Neural cell (in vitro differentiated cells): ENCODE measurements around the gene JADE2. TPM values are rescaled to one million over a fixed set of nuclear protein-coding genes. Genes with fewer than 3 reads are reported as not detected.

Experiments used
- H2AFZ ChIP-seq: fragments of 200-600, 300-800 bp; sonication (generic), shearing (Covaris generic); 2 replicates; pipeline ENCODE4 v1.6.0; 2014; ENCODE audit warnings: low read depth, mild to moderate bottlenecking, antibody characterized with exemption, low read length, moderate library complexity
- H3F3A ChIP-seq: fragments of 200-600 bp; shearing (Covaris generic); 2 replicates; pipeline ENCODE4 v1.6.1; 2016; ENCODE audit warnings: mild to moderate bottlenecking, moderate library complexity, mixed read lengths, antibody characterized with exemption, low read length; ENCODE audit not compliant: insufficient read depth, poor library complexity, severe bottlenecking
- H3K27ac ChIP-seq: fragments of 200-600, 300-800 bp; sonication (generic), shearing (Covaris generic); 2 replicates; pipeline ENCODE4 v1.5.1; 2014; ENCODE audit warnings: mild to moderate bottlenecking, low read length, moderate library complexity
- H3K27me3 ChIP-seq: fragments of 300-800, 200-600 bp; sonication (generic), shearing (Covaris generic); 2 replicates; pipeline ENCODE4 v1.6.0; 2014; ENCODE audit warnings: mild to moderate bottlenecking, low read depth, low read length, moderate library complexity; ENCODE audit not compliant: insufficient read depth
- H3K36me3 ChIP-seq: fragments of 300-800, 200-600 bp; sonication (generic), shearing (Covaris generic); 2 replicates; pipeline ENCODE4 v1.5.1; 2014; ENCODE audit warnings: mild to moderate bottlenecking, antibody characterized with exemption, low read length, moderate library complexity; ENCODE audit not compliant: insufficient read depth
- H3K4me2 ChIP-seq: fragments of 300-800, 200-600 bp; sonication (generic), shearing (Covaris generic); 2 replicates; pipeline ENCODE4 v1.6.0; 2014; ENCODE audit warnings: mild to moderate bottlenecking, low read length
- H3K4me3 ChIP-seq: fragments of 300-800, 200-600 bp; sonication (generic), shearing (Covaris generic); 2 replicates; pipeline ENCODE4 v1.5.1; 2014; ENCODE audit warnings: mild to moderate bottlenecking, low read length, moderate library complexity
- H3K79me2 ChIP-seq: fragments of 200-600 bp; shearing (Covaris generic); replicated peaks from 2 replicates; pipeline ENCODE4 v1.6.0; 2014; ENCODE audit warnings: mild to moderate bottlenecking, low read length, moderate library complexity; ENCODE audit not compliant: insufficient read depth
- H3K9ac ChIP-seq: fragments of 300-800, 200-600 bp; sonication (generic), shearing (Covaris generic); 2 replicates; pipeline ENCODE4 v1.6.1; 2016; ENCODE audit warnings: mild to moderate bottlenecking, low read length, mixed read lengths
- H3K9me2 ChIP-seq: fragments of 200-600 bp; shearing (Covaris generic); 2 replicates; pipeline ENCODE4 v1.6.1; 2016; ENCODE audit warnings: mild to moderate bottlenecking, low read length, mixed read lengths; ENCODE audit not compliant: insufficient read depth
- H3K9me3 ChIP-seq: fragments of 200-600, 300-800 bp; sonication (generic), shearing (Covaris generic); 2 replicates; pipeline ENCODE4 v1.6.1; 2016; ENCODE audit warnings: mild to moderate bottlenecking, mixed run types, low read length, moderate library complexity, mixed read lengths
- H4K20me1 ChIP-seq: fragments of 200-600 bp; shearing (Covaris generic); 2 replicates; pipeline ENCODE4 v1.6.1; 2016; ENCODE audit warnings: mild to moderate bottlenecking, mixed run types; ENCODE audit not compliant: insufficient read depth
- EP300 ChIP-seq: fragments of 450-650 bp; conservative IDR thresholded peaks from 2 replicates; pipeline ENCODE4 v1.6.1; 2014; ENCODE audit warnings: antibody characterized with exemption, mild to moderate bottlenecking, moderate library complexity; ENCODE audit not compliant: poor library complexity, severe bottlenecking
- EZH2 ChIP-seq: fragments of 200-600, 300-800 bp; shearing (Covaris generic), sonication (generic); IDR thresholded peaks from 2 replicates; pipeline ENCODE4 v1.6.1; 2014; ENCODE audit warnings: antibody characterized with exemption, low read length, borderline replicate concordance, mild to moderate bottlenecking; ENCODE audit not compliant: insufficient read depth, poor library complexity, severe bottlenecking
- MXI1 ChIP-seq: fragments of 450-650 bp; conservative IDR thresholded peaks from 2 replicates; pipeline ENCODE4 v1.6.1; 2014; ENCODE audit warnings: antibody characterized with exemption, mild to moderate bottlenecking; ENCODE audit not compliant: poor library complexity, severe bottlenecking
- POLR2AphosphoS5 ChIP-seq: IDR thresholded peaks from 2 replicates; pipeline ENCODE4 v1.6.1; 2012
- RAD21 ChIP-seq: fragments of 450-650 bp; conservative IDR thresholded peaks from 2 replicates; pipeline ENCODE4 v1.6.1; 2014; ENCODE audit warnings: antibody characterized with exemption, mild to moderate bottlenecking, moderate library complexity
- SMC3 ChIP-seq: fragments of 450-650 bp; conservative IDR thresholded peaks from 2 replicates; pipeline ENCODE4 v1.6.1; 2014; ENCODE audit warnings: antibody characterized with exemption, mild to moderate bottlenecking, moderate library complexity; ENCODE audit not compliant: poor library complexity
- polyA plus RNA-seq: library from polyadenylated mRNA; depleted of rRNA; stranded (reverse); fragments of >200 nt; gene quantifications from 2 replicates; pipeline ENCODE4 v1.2.3, GENCODE V29; 2014
- TF ChIP-seq, protein P1 (sequence below): fragments of 450-650 bp; IDR thresholded peaks from 2 replicates; pipeline ENCODE4 v1.5.1; 2014; ENCODE audit warnings: antibody characterized with exemption, mild to moderate bottlenecking, moderate library complexity; ENCODE audit not compliant: poor library complexity, severe bottlenecking
- TF ChIP-seq, protein P2 (sequence below): IDR thresholded peaks from 2 replicates; pipeline ENCODE4 v1.6.1; 2012; ENCODE audit warnings: borderline replicate concordance

The JADE2 gene
- polyA plus RNA-seq, 1 donor from 2014 or later: 1.9 TPM

DNA sequence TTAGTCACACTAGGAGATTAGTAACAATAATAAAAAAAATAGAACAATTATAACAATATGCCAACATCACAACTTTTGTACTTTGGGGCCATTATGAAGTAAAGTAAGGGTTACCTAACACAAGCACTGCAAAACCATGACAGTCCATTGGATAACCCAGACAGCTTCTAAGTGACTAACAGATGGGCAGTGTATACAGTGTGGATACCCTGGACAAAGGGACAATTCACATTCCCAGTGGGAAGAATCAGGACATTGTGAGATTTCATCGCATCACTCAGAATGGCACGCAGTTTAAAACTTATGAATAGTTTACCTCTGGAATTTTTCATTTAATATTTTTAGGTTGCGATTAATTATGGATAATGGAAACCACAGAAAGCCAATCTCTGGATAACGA is 45.6 kb upstream of the JADE2 start:
- Histone ChIP-seq H3K9ac (no peak overlapping the region), H3K27me3 (no peaks in the 10 kb centered on the region), H2AFZ (no peak overlapping the region), H3K4me3 (no peak overlapping the region), H3K36me3 (no peaks in the 10 kb centered on the region), H3K27ac (no peak overlapping the region), H3K79me2 (no peaks in the 10 kb centered on the region), H3F3A (no peaks in the 10 kb centered on the region), H3K4me2 (no peak overlapping the region), H3K9me2 (no peaks in the 10 kb centered on the region), H3K9me3 (no peaks in the 10 kb centered on the region), H4K20me1 (no peaks in the 10 kb centered on the region)
- TF ChIP-seq, protein P1, sequence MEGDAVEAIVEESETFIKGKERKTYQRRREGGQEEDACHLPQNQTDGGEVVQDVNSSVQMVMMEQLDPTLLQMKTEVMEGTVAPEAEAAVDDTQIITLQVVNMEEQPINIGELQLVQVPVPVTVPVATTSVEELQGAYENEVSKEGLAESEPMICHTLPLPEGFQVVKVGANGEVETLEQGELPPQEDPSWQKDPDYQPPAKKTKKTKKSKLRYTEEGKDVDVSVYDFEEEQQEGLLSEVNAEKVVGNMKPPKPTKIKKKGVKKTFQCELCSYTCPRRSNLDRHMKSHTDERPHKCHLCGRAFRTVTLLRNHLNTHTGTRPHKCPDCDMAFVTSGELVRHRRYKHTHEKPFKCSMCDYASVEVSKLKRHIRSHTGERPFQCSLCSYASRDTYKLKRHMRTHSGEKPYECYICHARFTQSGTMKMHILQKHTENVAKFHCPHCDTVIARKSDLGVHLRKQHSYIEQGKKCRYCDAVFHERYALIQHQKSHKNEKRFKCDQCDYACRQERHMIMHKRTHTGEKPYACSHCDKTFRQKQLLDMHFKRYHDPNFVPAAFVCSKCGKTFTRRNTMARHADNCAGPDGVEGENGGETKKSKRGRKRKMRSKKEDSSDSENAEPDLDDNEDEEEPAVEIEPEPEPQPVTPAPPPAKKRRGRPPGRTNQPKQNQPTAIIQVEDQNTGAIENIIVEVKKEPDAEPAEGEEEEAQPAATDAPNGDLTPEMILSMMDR: no peak
- no peak for TF ChIP-seq EP300

DNA sequence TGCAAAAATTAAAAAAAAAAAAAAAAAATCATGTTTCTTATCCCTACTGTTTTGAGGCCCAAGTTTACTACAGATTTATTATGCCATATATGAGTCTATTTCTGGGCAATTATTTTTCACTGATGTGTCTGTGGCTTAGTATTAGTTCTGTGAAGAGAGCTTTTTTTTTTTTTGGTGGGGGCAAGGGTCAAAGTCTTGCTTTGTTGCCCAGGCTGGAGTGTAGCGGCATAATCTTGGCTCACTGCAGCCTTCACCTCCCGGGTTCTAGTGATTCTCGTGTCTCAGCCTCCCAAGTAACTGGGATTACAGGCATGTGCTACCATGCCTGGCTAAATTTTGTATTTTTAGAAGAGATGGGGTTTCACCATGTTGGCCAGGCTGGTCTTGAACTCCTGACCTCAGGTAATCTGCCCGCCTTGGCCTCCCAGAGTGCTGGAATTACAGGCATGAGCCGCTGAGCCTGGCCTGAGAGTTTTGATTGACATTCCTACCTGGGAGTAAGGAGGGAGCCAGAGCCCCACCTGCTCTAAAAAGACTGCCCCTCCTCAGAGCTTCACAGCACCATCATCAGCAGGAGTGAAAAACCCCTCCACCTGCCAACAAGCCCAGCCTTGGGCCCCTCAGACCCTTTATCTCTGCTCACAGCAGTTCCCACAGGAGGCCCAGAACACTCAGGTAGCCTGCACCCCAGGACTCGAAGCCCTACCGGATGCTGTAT is 36.1 kb upstream of the JADE2 start:
- Histone ChIP-seq H3K27ac (no peak overlapping the region), H3K36me3 (no peaks in the 10 kb centered on the region), H3K27me3 (no peaks in the 10 kb centered on the region)

More for the DNA sequence above, 36.1 kb upstream of the JADE2 start:
- H3K9me3 ChIP-seq: no peaks in the 10 kb centered on the region
- no peaks in the 10 kb centered on the region for H3F3A ChIP-seq
- H4K20me1 ChIP-seq: no peaks in the 10 kb centered on the region
- no peak overlapping the region for H3K4me3 ChIP-seq
- H3K9me2 ChIP-seq: no peaks in the 10 kb centered on the region
- TF ChIP-seq MXI1: no peak
- no peak for TF ChIP-seq RAD21
- TF ChIP-seq, protein P1: no peak
- TF ChIP-seq EP300: no peak
- no peak for TF ChIP-seq POLR2AphosphoS5
- no peak for TF ChIP-seq SMC3
- TF ChIP-seq, protein P2, sequence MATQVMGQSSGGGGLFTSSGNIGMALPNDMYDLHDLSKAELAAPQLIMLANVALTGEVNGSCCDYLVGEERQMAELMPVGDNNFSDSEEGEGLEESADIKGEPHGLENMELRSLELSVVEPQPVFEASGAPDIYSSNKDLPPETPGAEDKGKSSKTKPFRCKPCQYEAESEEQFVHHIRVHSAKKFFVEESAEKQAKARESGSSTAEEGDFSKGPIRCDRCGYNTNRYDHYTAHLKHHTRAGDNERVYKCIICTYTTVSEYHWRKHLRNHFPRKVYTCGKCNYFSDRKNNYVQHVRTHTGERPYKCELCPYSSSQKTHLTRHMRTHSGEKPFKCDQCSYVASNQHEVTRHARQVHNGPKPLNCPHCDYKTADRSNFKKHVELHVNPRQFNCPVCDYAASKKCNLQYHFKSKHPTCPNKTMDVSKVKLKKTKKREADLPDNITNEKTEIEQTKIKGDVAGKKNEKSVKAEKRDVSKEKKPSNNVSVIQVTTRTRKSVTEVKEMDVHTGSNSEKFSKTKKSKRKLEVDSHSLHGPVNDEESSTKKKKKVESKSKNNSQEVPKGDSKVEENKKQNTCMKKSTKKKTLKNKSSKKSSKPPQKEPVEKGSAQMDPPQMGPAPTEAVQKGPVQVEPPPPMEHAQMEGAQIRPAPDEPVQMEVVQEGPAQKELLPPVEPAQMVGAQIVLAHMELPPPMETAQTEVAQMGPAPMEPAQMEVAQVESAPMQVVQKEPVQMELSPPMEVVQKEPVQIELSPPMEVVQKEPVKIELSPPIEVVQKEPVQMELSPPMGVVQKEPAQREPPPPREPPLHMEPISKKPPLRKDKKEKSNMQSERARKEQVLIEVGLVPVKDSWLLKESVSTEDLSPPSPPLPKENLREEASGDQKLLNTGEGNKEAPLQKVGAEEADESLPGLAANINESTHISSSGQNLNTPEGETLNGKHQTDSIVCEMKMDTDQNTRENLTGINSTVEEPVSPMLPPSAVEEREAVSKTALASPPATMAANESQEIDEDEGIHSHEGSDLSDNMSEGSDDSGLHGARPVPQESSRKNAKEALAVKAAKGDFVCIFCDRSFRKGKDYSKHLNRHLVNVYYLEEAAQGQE: no peak
- no peak for TF ChIP-seq EZH2
- no peak overlapping the region for H3K9ac ChIP-seq
- H3K4me2 ChIP-seq: no peak overlapping the region
- no peak overlapping the region for H2AFZ ChIP-seq
- no peaks in the 10 kb centered on the region for H3K79me2 ChIP-seq
